GM20000 (cell line): ENCODE measurements around the gene ZC3H7A.
"Not testable (repeated sequence)": the region's sequence is repeated elsewhere in the genome, so short reads cannot be mapped to it uniquely, and the experiment has no call there.

ENCODE experiments used
- DNase-seq: peaks from one replicate; pipeline ENCODE4 v3.0.0; 2012; ENCODE audit warnings: low spot score
- TF ChIP-seq, protein P1 (sequence below): IDR thresholded peaks from 2 replicates; pipeline ENCODE4 v1.5.1; 2012; ENCODE audit warnings: mild to moderate bottlenecking, control low read depth; ENCODE audit errors: extremely low read depth, missing control alignments

The ZC3H7A gene

GRCh38 chr16:11835891-11836649, 39.0 kb upstream of the ZC3H7A start:
- DNase-seq: no peak
- TF ChIP-seq, protein P1, sequence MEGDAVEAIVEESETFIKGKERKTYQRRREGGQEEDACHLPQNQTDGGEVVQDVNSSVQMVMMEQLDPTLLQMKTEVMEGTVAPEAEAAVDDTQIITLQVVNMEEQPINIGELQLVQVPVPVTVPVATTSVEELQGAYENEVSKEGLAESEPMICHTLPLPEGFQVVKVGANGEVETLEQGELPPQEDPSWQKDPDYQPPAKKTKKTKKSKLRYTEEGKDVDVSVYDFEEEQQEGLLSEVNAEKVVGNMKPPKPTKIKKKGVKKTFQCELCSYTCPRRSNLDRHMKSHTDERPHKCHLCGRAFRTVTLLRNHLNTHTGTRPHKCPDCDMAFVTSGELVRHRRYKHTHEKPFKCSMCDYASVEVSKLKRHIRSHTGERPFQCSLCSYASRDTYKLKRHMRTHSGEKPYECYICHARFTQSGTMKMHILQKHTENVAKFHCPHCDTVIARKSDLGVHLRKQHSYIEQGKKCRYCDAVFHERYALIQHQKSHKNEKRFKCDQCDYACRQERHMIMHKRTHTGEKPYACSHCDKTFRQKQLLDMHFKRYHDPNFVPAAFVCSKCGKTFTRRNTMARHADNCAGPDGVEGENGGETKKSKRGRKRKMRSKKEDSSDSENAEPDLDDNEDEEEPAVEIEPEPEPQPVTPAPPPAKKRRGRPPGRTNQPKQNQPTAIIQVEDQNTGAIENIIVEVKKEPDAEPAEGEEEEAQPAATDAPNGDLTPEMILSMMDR: no peak

GRCh38 chr16:11835309-11835708, 38.3 kb upstream of the ZC3H7A start:
- TF ChIP-seq, protein P1: no peak
- no peak for DNase-seq

DNA sequence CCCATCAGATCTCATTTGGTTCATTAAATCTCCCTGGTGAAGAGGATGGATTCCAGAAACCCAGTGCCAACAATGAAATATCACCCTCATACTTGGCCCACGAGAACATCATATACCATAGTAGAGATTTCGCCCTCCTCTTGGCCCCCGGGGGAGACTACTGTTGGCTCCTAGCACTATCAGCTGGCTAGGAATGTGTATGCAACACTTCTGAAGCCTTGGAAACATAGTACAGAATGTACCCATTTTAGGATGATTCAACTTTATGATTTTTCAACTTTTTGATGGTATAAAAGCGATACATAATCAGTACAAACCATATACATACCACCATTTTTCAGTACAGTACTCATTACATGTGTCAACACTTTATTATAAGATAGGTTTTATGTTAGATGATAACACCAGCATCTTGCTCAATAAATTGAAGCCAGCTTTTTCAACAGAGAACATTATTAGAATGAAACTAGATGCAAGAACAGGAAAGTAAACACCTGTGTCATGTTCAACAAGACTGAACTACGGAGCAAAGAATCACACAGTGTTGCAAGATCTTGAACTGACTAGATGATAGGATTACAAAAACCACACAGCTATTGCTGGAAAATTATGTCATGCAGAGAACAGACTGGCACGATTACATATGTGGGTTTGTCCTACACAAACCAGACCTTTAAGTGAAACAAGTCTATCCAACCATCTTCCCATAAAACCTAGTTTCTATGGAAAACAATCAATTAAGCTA, 37.1 kb upstream of the ZC3H7A start:
- no peak for DNase-seq

DNA sequence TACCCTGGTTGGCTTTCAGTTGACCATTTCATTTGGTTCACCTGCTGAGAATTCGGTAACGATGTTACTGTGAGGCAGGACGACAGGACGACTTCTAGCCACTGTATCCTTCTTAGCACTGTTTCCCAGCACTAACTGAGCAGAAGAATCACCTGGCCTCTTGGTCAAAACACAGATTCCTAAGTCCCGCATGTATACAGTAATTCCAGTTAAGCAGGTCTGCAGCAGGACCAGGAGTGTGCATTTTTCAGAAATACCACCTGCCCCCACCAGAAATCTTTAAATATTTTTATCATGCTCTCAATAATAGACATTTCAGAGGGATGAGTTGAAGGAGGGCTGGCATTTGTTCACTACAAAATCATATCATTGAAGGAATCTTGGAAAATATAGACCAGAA, 31.6 kb upstream of the ZC3H7A start:
- DNase-seq: no peak
- TF ChIP-seq, protein P1: no peak

More for the DNA sequence above, 37.1 kb upstream of the ZC3H7A start:
- TF ChIP-seq, protein P1: no peak

GRCh38 chr16:11825520-11826165, 28.6 kb upstream of the ZC3H7A start:
- not testable (repeated sequence) for DNase-seq

- DNase-seq: no peak
- TF ChIP-seq, protein P1: no peak
Observed at GRCh38 chr16:11824362-11824761, 27.3 kb upstream of the ZC3H7A start.

DNA sequence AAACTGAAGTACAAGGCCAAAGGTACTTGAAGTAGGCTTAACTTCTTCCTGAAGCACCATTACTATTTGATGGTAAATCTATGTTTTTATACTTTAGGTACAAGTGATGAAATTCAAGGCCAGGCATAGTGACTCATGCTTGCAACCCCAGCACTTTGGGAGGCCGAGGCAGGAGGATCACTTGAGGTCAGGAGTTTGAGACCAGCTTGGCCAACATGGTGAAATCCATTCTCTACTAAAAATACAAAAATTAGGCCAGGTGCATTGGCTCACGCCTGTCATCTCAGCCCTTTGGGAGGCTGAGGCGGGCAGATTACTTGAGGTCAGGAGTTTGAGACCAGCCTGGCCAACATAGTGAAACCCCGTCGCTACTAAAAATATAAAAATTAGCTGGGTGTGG, 26.6 kb upstream of the ZC3H7A start:
- DNase-seq: not testable (repeated sequence)

- DNase-seq: no peak
- TF ChIP-seq, protein P1: no peak
Observed at GRCh38 chr16:11819798-11820197, 22.7 kb upstream of the ZC3H7A start.

DNA sequence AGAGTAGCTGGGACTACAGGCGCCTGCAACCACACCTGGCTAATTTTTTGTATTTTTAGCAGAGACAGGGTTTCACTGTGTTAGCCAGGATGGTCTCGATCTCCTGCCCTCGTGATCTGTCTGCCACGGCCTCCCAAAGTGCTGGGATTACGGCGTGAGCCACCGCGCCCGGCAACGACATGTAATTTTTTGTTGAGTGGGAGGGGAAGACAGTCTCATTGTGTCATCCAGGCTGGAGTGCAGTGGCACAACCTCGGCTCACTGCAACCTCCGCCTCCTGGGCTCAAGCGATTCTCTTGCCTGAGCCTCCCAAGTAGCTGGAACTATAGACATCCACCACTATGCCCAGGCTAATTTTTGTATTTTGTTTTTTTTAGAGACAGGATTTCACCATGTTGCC, 21.9 kb upstream of the ZC3H7A start:
- not testable (repeated sequence) for DNase-seq
